IPS-15b (cell line): ENCODE results near the gene NRIP1.

Source experiments
- H3K27me3 ChIP-seq: one replicate; pipeline ENCODE4 v1.6.1; 2013; ENCODE audit warnings: low read length; ENCODE audit not compliant: control insufficient read depth, insufficient read depth
- H3K36me3 ChIP-seq: one replicate; pipeline ENCODE4 v1.6.1; 2013; ENCODE audit warnings: low read length; ENCODE audit not compliant: control insufficient read depth, insufficient read depth
- H3K4me1 ChIP-seq: one replicate; pipeline ENCODE4 v1.6.1; 2013; ENCODE audit warnings: mild to moderate bottlenecking, low read length; ENCODE audit not compliant: control insufficient read depth, insufficient read depth
- H3K4me3 ChIP-seq: one replicate; pipeline ENCODE4 v1.5.1; 2013; ENCODE audit warnings: low read depth, low read length
- H3K9ac ChIP-seq: one replicate; pipeline ENCODE4 v1.6.1; 2013; ENCODE audit warnings: low read depth, mild to moderate bottlenecking, low read length
- H3K9me3 ChIP-seq: one replicate; pipeline ENCODE4 v1.6.1; 2013; ENCODE audit warnings: mild to moderate bottlenecking, low read length; ENCODE audit not compliant: control insufficient read depth, insufficient read depth

Gene NRIP1

GRCh38 chr21:15052459-15052763 lies 12.4 kb downstream of the NRIP1 start:
- H3K27me3 ChIP-seq: no peaks in the 10 kb centered on the region
- no peaks in the 10 kb centered on the region for H3K36me3 ChIP-seq
- H3K9me3 ChIP-seq: no peaks in the 10 kb centered on the region
- H3K4me1 ChIP-seq: peaks cover 26% of the 10 kb centered on the region
- H3K4me3 ChIP-seq: no peak overlapping the region
- no peak overlapping the region for H3K9ac ChIP-seq

- Histone ChIP-seq H3K4me1 (peaks cover 20% of the 10 kb centered on the region), H3K4me3 (no peak overlapping the region), H3K9me3 (no peaks in the 10 kb centered on the region), H3K27me3 (no peaks in the 10 kb centered on the region), H3K9ac (no peak overlapping the region), H3K36me3 (no peaks in the 10 kb centered on the region)
Observed at GRCh38 chr21:15051644-15052458, 12.9 kb downstream of the NRIP1 start.

- no peak overlapping the region for H3K9ac ChIP-seq
- H3K4me1 ChIP-seq: peaks cover 18% of the 10 kb centered on the region
- H3K4me3 ChIP-seq: peak overlapping the region; percentile 4
- H3K9me3 ChIP-seq: no peaks in the 10 kb centered on the region
- no peaks in the 10 kb centered on the region for H3K27me3 ChIP-seq
- H3K36me3 ChIP-seq: no peaks in the 10 kb centered on the region
Observed at GRCh38 chr21:15050568-15051377, 14.0 kb downstream of the NRIP1 start.

GRCh38 chr21:15045017-15045416 lies 19.8 kb downstream of the NRIP1 start:
- Histone ChIP-seq H3K27me3 (no peaks in the 10 kb centered on the region), H3K36me3 (no peaks in the 10 kb centered on the region), H3K4me1 (peaks cover 1% of the 10 kb centered on the region), H3K9ac (no peak overlapping the region), H3K4me3 (no peak overlapping the region), H3K9me3 (no peaks in the 10 kb centered on the region)

GRCh38 chr21:15042531-15042930 lies 22.3 kb downstream of the NRIP1 start:
- H3K4me1 ChIP-seq: no peaks in the 10 kb centered on the region
- no peaks in the 10 kb centered on the region for H3K36me3 ChIP-seq
- H3K27me3 ChIP-seq: no peaks in the 10 kb centered on the region
- H3K4me3 ChIP-seq: no peak overlapping the region
- no peak overlapping the region for H3K9ac ChIP-seq
- H3K9me3 ChIP-seq: no peaks in the 10 kb centered on the region

- H3K36me3 ChIP-seq: no peaks in the 10 kb centered on the region
- no peaks in the 10 kb centered on the region for H3K9me3 ChIP-seq
- H3K9ac ChIP-seq: no peak overlapping the region
- H3K4me1 ChIP-seq: no peaks in the 10 kb centered on the region
- no peaks in the 10 kb centered on the region for H3K27me3 ChIP-seq
- no peak overlapping the region for H3K4me3 ChIP-seq
Observed at GRCh38 chr21:15039607-15040299, 25.0 kb downstream of the NRIP1 start.

- Histone ChIP-seq H3K4me3 (no peak overlapping the region), H3K36me3 (no peaks in the 10 kb centered on the region), H3K4me1 (no peaks in the 10 kb centered on the region), H3K9ac (no peak overlapping the region), H3K27me3 (no peaks in the 10 kb centered on the region), H3K9me3 (no peaks in the 10 kb centered on the region)
Observed at GRCh38 chr21:15037900-15038293, 26.9 kb downstream of the NRIP1 start.

GRCh38 chr21:15037095-15037899 lies 27.5 kb downstream of the NRIP1 start:
- no peak overlapping the region for H3K4me3 ChIP-seq
- no peaks in the 10 kb centered on the region for H3K36me3 ChIP-seq
- no peaks in the 10 kb centered on the region for H3K4me1 ChIP-seq
- H3K9me3 ChIP-seq: no peaks in the 10 kb centered on the region
- no peak overlapping the region for H3K9ac ChIP-seq
- H3K27me3 ChIP-seq: no peaks in the 10 kb centered on the region

GRCh38 chr21:15036189-15036588 lies 28.6 kb downstream of the NRIP1 start:
- no peak overlapping the region for H3K4me3 ChIP-seq
- no peaks in the 10 kb centered on the region for H3K4me1 ChIP-seq
- no peaks in the 10 kb centered on the region for H3K27me3 ChIP-seq
- H3K9me3 ChIP-seq: no peaks in the 10 kb centered on the region
- H3K36me3 ChIP-seq: no peaks in the 10 kb centered on the region
- H3K9ac ChIP-seq: no peak overlapping the region

- H3K27me3 ChIP-seq: no peaks in the 10 kb centered on the region
- no peaks in the 10 kb centered on the region for H3K9me3 ChIP-seq
- H3K4me1 ChIP-seq: no peaks in the 10 kb centered on the region
- H3K4me3 ChIP-seq: no peak overlapping the region
- H3K36me3 ChIP-seq: no peaks in the 10 kb centered on the region
- no peak overlapping the region for H3K9ac ChIP-seq
Observed at GRCh38 chr21:15034126-15034853, 30.5 kb downstream of the NRIP1 start.
